Camera-type eye (tissue), 1 donor: ENCODE measurements around the gene OR52I1. TPM values are rescaled to one million over a fixed set of nuclear protein-coding genes. Genes with fewer than 3 reads are reported as not detected.

Source experiments
- total RNA-seq: library from RNA; depleted of rRNA; stranded (reverse); fragments of >200 nt; gene quantifications from one replicate; pipeline ENCODE4 v1.2.3, GENCODE V29; 2014

Gene OR52I1
- total RNA-seq, result not detected

DNA sequence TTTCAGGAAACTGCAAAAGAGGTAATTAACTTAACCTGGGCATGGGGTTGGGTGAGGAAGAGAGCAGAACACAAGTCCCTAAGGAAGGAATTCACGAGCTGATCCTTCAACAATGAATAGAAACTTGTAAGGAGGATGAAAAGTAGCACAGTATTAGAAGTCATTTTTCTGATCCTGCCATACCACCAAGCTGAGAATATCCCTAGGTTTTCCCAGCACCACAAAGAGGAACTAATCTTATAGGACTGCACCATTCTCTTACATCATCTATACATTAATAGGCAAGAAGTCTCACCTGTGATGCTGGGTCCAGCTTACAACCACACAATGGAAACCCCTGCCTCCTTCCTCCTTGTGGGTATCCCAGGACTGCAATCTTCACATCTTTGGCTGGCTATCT lies at the start of gene OR52I1:
TSS of gene OR52I1 (plus strand) at position 301 of the 400 bp plus-strand sequence. CDS start at position 301, 0 bp downstream.

DNA sequence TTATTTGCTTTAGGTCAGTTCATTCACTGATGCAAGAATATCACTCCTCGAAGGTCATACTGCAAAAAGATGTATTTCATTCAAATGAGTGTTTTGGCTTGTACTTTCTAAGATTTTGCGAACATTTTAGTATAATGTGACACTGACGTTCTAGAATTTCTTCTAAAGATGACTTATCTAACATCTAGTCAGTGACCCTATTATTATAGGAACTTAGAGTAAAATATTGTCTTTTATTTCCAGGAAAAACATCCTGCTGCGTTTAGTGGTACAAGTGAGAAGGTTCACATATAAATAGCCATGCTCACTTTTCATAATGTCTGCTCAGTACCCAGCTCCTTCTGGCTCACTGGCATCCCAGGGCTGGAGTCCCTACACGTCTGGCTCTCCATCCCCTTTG lies 48.9 kb upstream of the OR52I1 start, which contains the start of gene OR52M1:
TSS of gene OR52M1 (plus strand) at position 301 of the 400 bp plus-strand sequence. CDS start at position 301, 0 bp downstream.

GRCh38 chr11:4581443-4581842 lies 12.4 kb upstream of the OR52I1 start, which contains the start of gene OR52I2:
OR52I2 (plus strand) TSS chr11:4581743.

DNA sequence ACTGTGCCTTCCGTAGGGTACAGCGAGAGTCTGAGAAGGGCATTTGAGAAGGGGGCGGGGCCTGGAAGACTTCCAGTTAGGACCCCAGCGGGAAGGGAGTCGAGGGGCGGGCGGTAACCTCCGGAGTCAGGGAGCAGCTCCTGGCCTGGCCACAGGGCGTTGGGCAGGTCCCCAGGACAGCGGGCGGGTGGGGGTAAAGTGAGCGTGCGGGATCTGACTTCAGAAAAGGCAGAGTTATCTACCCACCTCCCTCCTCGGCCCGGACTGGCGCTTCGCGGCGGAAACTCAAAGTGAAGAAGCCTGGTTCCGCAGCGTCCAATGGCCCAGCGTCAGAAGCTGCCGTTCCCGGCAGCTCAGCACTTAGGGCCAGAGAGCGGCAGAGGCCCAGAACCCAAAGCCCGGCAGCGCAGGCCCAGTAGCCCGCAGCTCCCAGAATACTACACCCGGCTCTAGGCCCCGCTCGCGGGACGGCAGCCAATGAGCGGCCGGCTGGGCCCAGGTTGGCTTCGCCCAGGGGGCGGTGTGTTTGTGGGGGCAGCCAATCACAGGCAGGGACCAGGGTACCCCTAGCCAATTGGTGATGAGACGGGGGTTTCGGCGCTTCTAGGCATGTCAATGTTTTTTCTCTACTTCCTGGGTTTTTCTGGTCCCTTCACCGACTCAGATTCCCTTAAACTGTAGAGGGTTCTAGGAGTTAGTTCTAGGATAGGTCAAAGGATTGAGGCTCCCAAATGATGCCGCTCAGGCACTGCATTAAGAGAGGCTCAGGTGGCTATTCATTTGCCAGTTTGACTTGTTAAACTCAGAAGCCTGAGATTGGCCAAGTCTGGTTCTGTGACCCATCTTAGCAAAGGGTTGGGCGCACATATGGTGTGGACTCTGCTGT lies 14.2 kb downstream of the OR52I1 start, which contains the start of gene TRIM68:
TSS of gene TRIM68 (minus strand) at position 451 of the 886 bp plus-strand sequence. CDS start 2,727 bp downstream, outside the sequence.

DNA sequence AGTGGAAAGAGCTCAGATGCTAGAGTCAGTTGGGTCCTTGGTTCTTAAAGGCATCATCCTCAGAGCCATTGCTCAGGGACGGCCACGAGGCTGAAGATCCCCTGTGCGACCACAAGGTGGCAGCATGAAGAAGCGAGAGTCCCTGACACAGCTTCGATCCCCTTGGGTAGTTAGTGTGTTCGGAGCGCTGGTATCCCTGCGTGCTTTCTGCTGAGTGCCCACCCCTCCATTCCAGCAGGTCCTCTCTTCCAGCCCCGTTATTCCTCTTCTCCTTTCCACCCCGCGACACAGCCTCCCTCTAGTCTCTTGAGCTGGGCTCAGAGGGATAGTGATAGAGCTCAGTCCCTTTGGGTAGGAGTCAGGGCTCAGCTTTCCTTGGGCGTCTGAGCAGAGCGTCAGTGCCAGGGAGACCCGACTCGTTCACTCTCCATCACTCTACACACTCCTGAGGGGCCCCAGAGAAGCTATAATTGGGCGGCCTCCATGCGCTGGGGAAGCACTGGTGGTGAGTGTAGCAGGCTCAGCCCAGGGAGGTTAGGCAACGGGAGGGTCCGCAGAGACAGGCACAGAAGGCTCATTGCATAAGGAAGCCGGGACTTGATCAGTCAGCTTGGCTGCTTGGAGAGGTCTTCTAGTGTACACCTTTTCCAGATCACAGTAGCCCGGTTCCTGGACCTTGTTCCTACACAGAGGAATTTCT lies 43.3 kb downstream of the OR52I1 start, which contains the start of gene OR51D1:
TSS of gene OR51D1 (plus strand) at position 516 of the 700 bp plus-strand sequence. CDS start 2,314 bp downstream, outside the sequence.

GRCh38 chr11:4643682-4644081 lies 49.8 kb downstream of the OR52I1 start, which contains the start of gene OR51E1:
OR51E1 (plus strand) TSS chr11:4643982; CDS start chr11:4652527, 8,545 bp downstream.

Other genes with a start within 250 kb of the OR52I1 start
- gene OR52B4, start 225.7 kb upstream of the OR52I1 start, total RNA-seq, result not detected
- 7.3 TPM for gene TRIM21, start 200.3 kb upstream of the OR52I1 start, total RNA-seq
- not detected for gene OR52K2, start 144.7 kb upstream of the OR52I1 start, total RNA-seq
- not detected for gene OR52K1, start 111.4 kb upstream of the OR52I1 start, total RNA-seq
- not detected for gene OR52M1, start 48.8 kb upstream of the OR52I1 start, total RNA-seq
- gene OR52I2, start 12.3 kb upstream of the OR52I1 start, total RNA-seq, result not detected
- gene TRIM68, start 14.2 kb downstream of the OR52I1 start, total RNA-seq, result 17.3 TPM
- gene OR51D1, start 43.4 kb downstream of the OR52I1 start, total RNA-seq, result not detected
- gene OR51E1, start 49.9 kb downstream of the OR52I1 start, total RNA-seq, result 1.2 TPM
- gene OR51E2, start 103.8 kb downstream of the OR52I1 start, total RNA-seq, result 2.1 TPM
- not detected for gene MMP26, start 110.7 kb downstream of the OR52I1 start, total RNA-seq
- not detected for gene OR51F1, start 175.9 kb downstream of the OR52I1 start, total RNA-seq
- gene OR52R1, start 210.3 kb downstream of the OR52I1 start, total RNA-seq, result not detected
- gene OR51F2, start 227.3 kb downstream of the OR52I1 start, total RNA-seq, result not detected